IMR-90 (cell line): ENCODE measurements around the gene LAMC2. TPM values are rescaled to one million over a fixed set of nuclear protein-coding genes. Genes with fewer than 3 reads are reported as not detected.

Experiments
- polyA plus RNA-seq, 3 experiments: library from polyadenylated mRNA; depleted of rRNA; stranded (reverse); fragments of >200 nt; gene quantifications; 2 replicates each; pipeline ENCODE4 v1.2.3, GENCODE V29; 2012; ENCODE audit warnings: low replicate concordance in 1 of 3
- total RNA-seq: library from RNA; depleted of rRNA; stranded (reverse); fragments of >200 nt; gene quantifications from 2 replicates; pipeline ENCODE4 v1.2.3, GENCODE V29; 2012; rRNA removed

Gene LAMC2
- total and polyA plus RNA-seq, 2 of the 4 experiments (the other 2 are of a cell fraction), result 2.3 to 2.8 TPM

Other genes with a start within 250 kb of the LAMC2 start
- not detected in 2 replicates for gene SHCBP1L, start 233.1 kb upstream of the LAMC2 start, total RNA-seq
- gene SHCBP1L, start 233.1 kb upstream of the LAMC2 start, polyA plus RNA-seq (2012; rRNA removed), result not detected in 2 replicates
- gene LAMC1, start 162.8 kb upstream of the LAMC2 start, total RNA-seq, result 361 and 394 TPM in 2 replicates
- 223 and 249 TPM in 2 replicates for gene LAMC1, start 162.8 kb upstream of the LAMC2 start, polyA plus RNA-seq (2012; rRNA removed)
- 0.36 and 0.56 TPM in 2 replicates for gene NMNAT2, start 232.1 kb downstream of the LAMC2 start, total RNA-seq
- gene NMNAT2, start 232.1 kb downstream of the LAMC2 start, polyA plus RNA-seq (2012; rRNA removed), result 1.5 and 2.4 TPM in 2 replicates